Measurements from ENCODE around the gene PSORS1C2.
"Not testable (repeated sequence)": the region's sequence is repeated elsewhere in the genome, so short reads cannot be mapped to it uniquely, and the experiment has no call there.

Gene PSORS1C2

DNA sequence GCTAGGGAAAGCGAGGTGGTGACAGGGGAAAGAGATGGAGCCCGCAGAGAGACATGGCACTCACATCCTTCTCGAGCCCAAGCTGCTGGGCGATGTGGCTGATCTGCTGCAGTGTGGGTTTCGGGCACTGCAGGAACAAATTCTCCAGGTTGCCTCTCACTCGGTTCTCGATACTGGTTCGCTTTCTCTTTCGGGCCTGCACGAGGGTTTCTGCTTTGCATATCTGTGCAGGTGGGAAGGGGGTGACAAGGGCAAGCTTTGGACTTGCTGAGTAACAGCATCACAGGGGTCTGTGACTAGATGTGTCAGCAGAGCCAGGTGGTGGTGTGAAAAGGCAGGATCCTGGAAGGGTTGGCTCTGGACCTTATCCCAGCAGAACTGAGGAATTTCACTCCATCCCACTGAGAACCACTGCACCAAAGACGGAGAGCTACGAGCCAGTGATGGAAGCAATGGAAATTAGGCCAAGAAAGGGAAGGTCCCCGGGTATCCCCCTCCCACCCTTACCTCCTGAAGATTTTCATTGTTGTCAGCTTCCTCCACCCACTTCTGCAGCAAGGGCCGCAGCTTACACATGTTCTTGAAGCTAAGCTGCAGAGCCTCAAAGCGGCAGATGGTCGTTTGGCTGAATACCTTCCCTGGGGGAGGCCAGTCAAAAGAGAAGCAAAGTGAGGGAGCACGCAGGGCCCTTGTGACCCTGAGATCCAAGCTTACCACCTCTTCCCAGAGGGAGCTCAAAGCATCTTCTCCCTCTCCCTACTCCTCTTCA is 26.4 kb upstream of the PSORS1C2 start:
- DNase-seq: not testable (repeated sequence)

DNA sequence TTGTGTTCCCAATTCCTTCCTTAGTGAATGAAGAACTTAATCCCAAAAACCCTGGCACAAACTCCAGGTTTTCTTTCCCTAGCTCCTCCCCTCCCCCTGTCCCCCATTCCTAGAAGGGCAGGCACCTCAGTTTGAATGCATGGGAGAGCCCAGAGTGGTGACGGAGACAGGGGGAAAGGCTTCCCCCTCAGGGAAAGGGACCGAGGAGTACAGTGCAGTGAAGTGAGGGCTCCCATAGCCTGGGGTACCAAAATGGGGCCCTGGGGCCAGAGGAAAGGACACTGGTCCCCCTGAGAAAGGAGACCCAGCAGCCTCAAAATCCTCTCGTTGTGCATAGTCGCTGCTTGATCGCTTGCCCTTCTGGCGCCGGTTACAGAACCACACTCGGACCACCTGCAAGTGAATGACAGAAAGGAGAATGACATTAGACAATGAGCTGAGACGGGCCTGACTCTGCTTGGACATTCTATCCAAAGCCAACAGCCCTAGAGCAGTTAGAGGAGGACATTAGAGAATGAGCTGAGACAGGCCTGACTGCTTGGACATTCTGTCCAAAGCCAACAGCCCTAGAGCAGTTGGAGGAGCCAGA is 25.7 kb upstream of the PSORS1C2 start:
- DNase-seq: not testable (repeated sequence)

DNA sequence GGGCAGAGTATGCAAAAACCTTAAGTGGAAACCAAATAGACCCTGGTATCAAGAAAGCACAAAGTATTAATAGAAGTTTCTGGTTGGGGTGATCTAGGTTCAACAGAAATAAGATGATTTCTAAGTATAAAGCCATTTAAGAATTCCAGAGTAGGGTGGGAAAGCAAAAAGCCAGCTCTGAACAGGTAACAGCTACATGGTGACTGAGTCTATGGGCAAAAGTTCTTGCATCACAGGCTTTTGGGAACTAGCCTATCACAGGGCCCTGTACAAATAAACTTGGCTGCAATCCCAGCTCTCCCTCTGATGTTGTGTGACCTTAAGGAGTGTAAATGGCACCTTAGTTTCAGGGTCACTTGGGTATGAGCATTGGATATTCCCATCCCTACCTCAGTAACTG is 25.1 kb upstream of the PSORS1C2 start:
- DNase-seq: no peak

DNA sequence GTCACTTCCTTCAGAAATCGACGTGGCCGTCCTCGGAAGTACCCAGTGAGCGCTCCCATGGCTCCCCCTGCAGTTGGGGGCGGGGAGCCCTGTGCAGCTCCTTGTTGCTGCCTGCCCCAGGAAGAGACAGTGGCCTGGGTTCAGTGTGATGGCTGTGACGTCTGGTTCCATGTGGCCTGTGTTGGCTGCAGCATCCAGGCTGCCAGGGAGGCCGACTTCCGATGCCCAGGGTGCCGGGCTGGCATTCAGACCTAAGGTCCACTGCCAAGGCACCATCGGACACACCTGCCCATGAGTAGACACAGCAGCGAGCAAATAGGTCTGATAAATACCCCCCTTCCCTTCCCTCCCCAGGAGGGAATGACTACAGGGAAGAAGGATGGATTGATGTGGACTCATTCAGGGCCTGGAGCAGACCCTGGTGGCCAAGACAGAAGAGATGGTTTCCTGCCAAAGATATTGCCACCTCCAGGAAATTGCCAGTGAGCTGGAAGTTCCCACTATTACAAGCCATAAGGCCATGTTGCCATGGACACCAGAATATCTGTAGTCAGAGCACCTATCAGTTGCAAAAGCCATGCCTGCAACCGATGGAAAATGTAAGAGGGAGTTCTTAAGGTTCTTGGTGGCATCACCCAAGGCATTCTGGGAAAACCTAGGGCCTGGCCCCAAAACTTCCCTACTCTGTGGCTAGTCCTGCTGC is 23.7 kb upstream of the PSORS1C2 start:
- no peak for DNase-seq

DNA sequence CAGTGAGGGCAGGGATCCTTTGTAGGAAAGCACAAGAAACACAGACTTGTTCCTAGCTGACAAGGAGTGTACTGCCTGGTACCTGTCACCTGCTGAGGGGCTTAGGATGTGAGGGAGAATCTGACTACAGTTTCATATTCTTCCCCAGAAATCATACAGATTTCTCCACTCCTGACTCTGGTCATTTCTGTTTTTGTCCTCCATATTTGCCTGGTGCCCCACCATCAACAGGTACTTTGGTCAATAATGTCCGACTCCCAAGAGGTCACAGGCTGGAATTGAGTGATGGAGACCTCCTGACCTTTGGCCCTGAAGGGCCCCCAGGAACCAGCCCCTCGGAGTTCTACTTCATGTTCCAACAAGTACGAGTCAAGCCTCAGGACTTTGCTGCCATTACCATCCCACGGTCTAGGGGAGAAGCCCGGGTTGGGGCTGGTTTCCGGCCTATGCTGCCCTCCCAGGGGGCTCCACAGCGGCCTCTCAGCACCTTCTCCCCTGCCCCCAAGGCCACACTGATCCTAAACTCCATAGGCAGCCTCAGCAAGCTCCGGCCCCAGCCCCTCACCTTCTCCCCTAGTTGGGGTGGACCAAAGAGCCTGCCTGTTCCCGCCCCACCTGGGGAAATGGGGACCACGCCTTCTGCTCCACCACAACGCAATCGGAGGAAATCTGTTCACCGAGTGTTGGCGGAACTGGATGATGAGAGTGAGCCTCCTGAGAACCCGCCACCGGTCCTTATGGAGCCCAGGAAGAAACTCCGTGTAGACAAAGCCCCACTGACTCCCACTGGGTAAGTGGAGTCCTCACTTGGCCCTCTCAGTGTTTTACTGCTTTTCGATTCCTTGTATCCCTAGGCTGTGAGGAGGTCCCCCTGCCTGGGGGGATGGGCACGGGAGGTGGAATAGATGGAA is 22.6 kb upstream of the PSORS1C2 start:
- no peak for DNase-seq

DNA sequence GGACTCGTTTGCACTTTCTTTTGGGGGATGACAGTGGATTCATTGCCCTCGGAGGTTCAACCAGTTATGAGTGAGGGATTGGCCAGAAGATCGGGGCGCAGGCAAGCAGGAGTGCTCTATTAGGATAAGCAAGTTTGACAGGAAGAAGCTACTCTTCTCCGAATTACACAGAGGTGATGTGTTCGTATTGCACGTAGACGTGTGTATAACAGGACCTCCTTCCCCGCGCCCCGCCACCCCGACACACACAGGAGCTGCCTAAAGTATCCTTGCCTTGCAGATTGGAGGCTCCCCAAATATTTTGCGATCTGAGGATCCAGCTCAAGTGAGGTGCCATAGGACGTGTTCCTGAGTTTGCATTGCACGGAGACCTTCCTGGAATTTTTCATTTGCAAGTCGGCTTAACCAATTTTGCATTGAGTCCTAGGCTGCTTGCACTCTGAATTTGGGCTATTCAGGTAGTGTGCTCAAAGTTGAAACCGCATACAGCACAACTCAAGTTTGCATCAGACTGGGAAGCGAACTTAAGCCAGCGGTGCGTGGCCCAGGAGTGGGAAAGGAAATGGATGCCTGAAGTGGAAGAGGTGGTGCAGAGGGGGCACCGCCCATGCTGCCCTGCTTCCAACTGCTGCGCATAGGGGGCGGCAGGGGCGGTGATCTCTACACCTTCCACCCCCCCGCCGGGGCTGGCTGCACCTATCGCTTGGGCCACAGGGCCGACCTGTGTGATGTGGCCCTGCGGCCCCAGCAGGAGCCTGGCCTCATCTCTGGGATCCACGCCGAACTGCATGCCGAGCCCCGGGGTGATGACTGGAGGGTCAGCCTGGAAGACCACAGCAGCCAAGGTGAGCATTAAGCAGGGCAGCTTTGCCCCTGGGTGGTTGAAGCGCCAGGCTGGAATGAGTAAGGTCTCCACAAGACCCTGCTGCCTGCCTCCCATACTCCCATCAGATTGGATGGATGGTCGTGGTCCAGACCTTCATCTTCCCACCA is 20.3 kb upstream of the PSORS1C2 start:
- DNase-seq: peak in 2 of 5 experiments; percentile 31 to 51

DNA sequence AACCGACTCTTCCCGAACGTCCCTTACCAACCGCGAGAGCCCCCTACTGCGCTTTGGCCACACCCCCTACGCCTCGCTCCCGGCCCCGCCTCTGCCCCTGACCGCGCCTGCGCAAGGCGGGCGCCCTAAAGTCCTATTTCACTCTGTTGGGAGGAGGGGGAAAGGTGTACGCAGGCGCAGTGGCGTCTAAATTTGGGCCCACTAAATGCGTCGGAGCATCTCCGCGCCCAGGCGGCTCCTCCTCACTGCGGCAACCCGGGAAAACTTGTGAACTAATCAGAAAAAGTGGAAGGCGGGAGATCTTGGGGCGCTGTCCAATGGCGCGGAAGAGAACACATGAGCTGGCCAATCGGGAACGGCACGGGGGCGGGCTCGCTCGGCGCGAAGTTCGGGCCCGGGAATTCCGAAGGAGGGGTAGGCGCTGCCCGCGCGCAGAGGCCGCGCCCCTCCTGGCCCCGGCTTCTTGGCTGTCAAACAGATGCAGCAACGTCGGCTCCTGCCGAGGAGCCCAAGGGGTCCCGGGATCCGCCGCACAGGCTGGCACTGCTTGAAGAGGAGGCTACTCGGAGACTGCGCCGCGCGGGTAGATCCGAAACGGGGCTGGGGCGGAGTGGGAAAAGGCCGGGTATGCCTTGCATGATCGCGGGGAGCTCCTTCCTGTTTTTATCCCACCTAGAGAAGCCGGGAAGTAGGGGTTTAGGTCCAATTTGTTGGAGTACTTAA is 19.4 kb upstream of the PSORS1C2 start, which contains the start of gene TCF19:
Gene TCF19 (plus strand): TSS at position 450 of the 723 bp plus-strand sequence. CDS start 881 bp downstream, outside the sequence.
- peak; percentile 96 to 99 (median 99) for DNase-seq

DNA sequence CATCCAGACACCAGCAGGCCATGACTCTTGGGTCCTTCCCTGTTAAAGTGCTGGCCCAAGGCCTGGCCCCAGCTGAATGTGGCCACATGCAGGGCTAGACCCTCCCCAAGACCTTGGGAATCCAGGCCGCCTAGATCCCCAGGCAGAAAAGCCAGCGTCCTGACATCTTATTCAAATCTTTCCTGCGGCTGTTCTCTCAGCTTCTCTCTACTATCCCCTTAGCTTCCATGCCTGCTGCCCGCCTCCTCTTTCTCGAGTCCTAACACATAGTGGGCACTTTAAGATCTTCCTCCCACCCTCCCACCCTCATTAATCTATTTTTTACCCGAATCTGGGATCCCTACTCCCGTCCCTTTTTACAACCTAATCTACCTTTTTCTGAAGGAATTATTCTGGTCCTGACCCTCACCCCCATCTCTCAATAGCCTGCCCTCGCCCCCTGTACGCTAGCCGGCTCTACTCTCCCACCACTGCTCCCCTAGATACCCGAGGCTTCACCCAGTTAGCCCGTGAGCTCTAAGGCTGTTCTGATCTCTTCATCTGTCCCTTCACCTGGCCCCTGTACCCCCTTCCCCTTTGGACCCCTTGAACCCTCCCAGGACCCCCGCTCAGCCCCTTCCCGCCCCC is 18.8 kb upstream of the PSORS1C2 start, which contains the start of gene CCHCR1:
Gene CCHCR1 (minus strand): TSS at position 290 of the 627 bp plus-strand sequence. CDS start 202 bp downstream, at position 88.
- DNase-seq: no peak

DNA sequence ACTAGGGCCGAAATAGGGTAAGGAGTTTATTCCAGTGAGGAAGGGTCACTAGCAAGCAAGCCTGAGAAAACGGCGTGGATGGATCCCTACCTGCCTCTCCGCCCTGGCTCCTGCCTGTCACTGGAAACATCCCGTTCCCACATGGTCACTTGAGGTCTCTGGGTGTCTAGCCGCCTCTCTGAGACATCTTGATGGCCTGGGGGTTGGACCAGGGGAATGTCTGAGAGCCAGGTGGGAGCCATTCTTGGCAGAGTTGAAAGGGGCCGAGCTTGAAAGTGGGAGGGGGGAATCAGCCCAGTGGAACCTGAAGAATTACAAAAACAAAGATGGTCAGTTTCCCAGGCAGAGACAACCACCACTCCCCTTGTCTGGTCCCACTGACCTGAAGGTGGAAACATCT is 17.8 kb upstream of the PSORS1C2 start:
- no peak for DNase-seq

DNA sequence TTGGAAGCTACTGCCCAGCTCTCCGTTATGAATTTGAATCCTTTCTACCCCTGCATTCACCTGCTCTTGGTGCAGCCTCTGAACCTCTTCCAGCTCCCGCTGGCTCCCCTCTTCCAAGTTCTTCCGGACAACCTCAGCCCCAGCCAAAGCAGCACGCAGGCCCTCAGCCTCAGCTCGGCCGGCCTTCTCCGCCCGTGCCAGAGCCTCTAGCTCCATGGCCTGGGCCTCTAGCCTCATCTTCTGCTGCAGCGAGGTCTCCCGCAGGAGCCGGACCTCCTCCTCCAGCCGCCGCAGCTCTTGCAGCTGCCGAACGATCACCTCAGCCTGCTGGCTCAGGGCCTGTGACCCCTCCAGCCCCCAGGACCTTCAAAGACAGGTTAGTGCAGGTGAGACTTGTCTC is 15.6 kb upstream of the PSORS1C2 start:
- DNase-seq: no peak

DNA sequence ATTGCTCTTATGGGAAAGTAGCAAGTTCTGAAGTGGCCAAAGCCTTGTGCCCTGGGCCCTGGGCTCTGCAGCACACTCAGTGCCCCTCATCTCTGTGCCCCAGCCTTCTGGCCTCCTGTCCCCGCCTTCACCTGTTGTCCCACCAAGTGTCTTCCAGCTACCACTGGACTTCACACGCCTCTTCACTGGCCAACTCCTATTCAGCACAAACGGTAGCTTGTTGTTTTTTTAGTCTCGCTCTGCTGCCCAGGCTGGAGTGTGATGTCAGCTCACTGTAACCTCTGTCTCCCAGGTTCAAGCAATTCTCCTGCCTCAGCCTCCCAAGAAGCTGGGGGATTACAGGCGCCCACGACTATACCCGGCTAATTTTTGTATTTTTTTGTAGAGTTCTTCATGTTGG is 13.9 kb upstream of the PSORS1C2 start:
- no peak for DNase-seq

DNA sequence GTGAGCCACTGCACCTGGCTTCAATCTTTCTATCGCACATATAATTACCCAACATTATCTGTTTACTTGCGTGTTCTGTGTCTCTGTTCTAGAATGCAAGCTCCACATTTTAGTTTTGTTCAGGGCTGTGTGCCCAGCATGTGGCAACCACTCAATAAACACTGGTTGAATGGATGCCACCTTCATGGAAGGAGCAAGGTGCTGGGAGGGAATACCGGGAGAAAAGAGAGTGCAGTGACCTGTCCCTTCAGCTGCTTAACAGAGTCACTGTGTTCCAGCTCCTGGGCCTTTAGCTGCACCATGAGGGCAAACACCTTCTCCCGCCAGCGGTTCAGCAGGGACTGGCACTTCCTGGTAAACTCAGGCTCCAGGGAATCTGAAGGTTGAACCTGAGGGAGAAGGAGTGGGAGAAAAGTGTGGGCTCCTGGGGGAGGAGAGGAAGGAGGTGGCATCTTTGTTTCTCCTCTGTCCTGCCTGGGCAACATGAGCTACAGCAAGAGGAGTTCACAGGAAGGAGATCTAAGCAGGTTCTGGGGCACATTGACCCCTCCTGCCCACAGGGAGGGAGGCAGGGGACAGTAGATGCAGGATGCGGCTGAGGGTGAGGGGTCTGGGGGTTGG is 11.1 kb upstream of the PSORS1C2 start:
- no peak for DNase-seq

DNA sequence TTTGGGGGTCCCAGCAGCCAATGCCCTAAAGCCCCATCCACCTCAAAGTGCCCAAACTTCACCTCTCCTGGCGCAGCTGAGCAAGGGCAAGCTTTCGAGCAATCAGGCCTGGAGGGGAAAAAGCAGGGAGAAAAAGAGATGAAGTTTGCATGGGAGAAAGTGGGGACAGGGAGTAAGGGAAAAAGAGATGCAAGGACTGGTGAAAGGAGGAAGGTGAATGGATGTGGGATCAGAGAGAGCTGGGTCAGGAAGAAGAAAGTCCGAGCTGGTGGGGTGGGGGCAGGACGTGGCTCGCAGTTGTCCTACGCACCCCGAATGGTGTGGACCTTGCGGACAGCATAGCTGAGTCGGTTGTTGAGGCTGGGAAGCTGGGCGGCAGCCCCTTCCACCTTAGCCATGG is 6.5 kb upstream of the PSORS1C2 start:
- no peak for DNase-seq

DNA sequence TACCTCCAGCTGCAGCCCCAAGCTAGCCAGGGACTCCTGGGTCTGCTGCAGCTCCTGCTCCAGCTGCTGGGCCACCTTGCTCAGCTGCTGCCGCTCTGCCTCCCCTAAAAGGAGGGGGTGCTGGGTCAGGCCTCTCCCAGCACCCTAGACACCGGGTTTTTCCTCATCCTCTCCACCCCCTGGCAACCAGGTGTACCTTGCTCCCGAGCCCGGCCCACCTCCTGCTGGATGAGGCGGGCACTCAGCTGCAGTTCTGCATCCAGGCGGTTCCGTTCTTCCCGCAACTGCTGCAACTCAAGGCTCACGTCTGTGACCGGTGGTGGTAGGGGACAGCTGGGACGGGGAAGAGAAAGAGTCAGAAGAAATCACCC is 6.1 kb upstream of the PSORS1C2 start:
- no peak for DNase-seq

DNA sequence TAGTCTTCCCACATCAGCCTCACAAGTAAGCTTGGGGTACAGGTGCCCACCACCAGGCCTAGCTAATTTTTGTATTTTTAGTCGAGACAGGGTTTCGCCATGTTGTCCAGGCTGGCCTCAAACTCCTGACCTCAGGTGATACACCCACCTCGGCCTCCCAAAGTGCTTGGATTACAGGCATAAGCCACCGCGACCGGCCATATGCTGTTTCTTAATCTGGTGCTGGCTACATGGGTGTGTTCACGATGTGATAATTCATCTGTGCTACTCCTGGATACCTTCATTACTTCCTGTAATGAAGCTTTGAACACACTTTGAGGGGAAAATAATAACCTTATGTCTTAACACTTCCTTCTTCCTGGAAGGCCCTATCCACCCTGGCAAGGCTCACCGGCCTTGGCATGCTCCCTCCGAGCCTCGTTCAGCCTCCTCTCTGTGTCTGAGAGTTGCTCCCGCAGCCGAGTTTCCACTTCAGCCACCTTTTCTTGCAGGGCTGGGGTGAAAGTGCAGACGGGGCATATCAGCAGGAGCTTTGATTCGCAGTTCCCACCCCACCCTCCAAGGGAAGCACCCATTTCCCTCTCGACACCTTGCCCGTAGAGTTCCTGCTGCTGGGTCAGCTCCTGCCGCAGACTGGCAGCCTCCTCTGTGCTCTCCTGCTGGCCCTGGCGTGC is 5.6 kb upstream of the PSORS1C2 start:
- no peak for DNase-seq

DNA sequence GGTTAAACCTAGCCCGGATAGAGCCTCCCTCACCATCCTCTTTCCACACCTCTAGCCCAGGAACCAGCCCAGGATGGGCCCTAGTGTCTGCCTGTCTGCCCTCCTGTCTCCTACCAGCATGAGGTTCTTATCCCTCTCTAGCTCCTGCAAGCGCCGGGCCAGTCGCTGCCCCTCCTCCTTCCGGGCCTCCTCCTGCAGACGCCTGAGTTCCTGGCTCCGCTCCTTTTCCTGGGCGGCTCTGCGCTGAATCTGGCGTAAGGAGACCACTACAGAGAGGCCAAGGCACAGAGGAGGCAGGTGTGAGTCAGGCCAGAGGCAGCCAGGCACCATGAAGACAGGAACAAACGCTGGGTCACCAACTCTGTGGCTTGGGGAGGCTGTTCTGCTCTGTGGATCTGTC is 4.3 kb upstream of the PSORS1C2 start:
- no peak for DNase-seq

DNA sequence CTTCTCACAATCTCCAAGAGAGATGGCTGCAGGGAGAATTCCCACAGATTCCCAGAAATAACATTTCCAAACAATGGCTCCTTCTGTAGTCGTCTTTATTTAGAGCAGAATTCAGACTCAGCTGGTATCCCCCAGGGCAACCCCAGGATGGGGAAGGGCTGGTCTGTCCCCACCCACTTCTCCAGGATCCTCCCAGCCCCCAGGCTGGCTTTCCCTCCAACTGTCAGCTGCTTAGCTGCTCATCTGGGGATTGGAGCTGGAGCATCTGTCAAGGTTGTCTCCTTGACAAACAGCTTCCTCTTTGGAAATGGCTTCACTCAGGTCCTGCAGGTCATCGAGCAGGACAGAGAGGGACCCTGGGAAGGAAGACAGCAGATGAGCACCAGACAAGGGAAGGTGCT is 3.5 kb upstream of the PSORS1C2 start:
- no peak for DNase-seq

DNA sequence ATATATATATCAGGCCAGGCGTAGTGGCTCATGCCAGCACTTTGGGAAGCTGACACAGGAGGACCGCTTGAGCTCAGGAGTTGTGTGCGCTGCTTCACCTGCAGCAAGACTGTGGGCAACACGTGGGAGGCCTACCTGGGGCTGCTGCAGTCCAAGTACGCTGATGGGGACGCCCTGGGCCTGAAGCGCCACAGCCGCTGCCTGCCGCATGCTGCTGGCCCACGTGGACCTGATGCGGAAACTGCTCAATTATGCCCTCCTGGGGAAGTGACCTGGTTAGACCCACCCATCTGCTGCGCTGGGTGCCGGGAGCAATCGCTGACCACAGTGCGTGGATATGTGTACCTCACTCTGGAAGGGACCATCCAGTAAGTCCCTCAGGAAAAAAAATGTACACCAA is 1.8 kb upstream of the PSORS1C2 start:
- DNase-seq: no peak

DNA sequence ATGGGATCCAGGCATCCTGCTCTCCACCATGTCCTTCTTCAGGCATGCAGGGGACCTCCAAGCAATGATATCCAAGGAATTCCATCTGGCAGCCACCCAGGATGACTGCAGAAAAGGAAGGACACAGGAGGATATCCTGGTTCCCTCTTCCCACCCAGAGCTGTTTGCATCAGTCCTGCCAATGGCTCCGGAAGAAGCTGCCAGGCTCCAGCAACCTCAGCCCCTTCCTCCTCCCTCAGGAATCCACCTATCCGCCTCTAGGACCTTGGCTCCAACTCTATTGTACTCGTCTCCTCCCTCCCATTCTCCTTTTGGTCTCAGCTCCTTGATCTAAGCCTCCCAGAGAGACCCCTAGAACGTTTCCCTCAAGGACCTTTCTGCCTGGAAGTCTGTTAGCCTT is 733 bp upstream of the PSORS1C2 start:
- DNase-seq: no peak
